Central memory CD8-positive, alpha-beta T cell (primary cell): ENCODE data around the gene PDHX.

Source experiments
- ATAC-seq: fragments of 150-1000 bp; cut with Tn5 transposase; replicated peaks from 2 replicates; pipeline ENCODE4 v1.10.0; 2022; ENCODE audit warnings: mild to moderate bottlenecking, moderate FRiP score, moderate number of reproducible peaks; ENCODE audit not compliant: poor library complexity, severe bottlenecking; ENCODE audit errors: extremely low read depth
- DNase-seq, 2 donors: peaks; one replicate each; pipeline ENCODE4 v3.0.0; 2021; ENCODE audit warnings: low spot score in 2 of 2
- H3K27ac Mint-ChIP-seq: one replicate; pipeline ENCODE4 v1.8.0; 2022; ENCODE audit warnings: low read depth, mild to moderate bottlenecking, moderate library complexity, mixed read lengths
- H3K27me3 Mint-ChIP-seq: one replicate; pipeline ENCODE4 v1.8.0; 2022; ENCODE audit warnings: mixed read lengths
- H3K36me3 Mint-ChIP-seq: one replicate; pipeline ENCODE4 v1.8.0; 2022; ENCODE audit warnings: mild to moderate bottlenecking, moderate library complexity, mixed read lengths; ENCODE audit not compliant: insufficient read depth
- H3K4me1 Mint-ChIP-seq: one replicate; pipeline ENCODE4 v1.8.0; 2022; ENCODE audit warnings: mixed read lengths
- H3K4me3 Mint-ChIP-seq: one replicate; pipeline ENCODE4 v1.8.0; 2022; ENCODE audit warnings: mild to moderate bottlenecking, moderate library complexity, mixed read lengths
- H3K9me3 Mint-ChIP-seq: one replicate; pipeline ENCODE4 v1.8.0; 2022; ENCODE audit warnings: mixed read lengths

PDHX gene

GRCh38 chr11:34915136-34916014, 1.0 kb upstream of the PDHX start:
- Mint-ChIP-seq H3K27ac (peak overlapping the region; percentile 96), H3K36me3 (peaks cover 13% of the 10 kb centered on the region), H3K27me3 (no peaks in the 10 kb centered on the region), H3K9me3 (no peaks in the 10 kb centered on the region), H3K4me3 (peak overlapping the region; percentile 92), H3K4me1 (peaks cover 54% of the 10 kb centered on the region)
- ATAC-seq (peak; percentile 15), DNase-seq (no peak)

GRCh38 chr11:34916843-34917770, 689 bp downstream of the PDHX start:
- Mint-ChIP-seq H3K27me3 (no peaks in the 10 kb centered on the region), H3K36me3 (peaks cover 13% of the 10 kb centered on the region), H3K4me1 (peaks cover 54% of the 10 kb centered on the region), H3K4me3 (peak overlapping the region; percentile 92), H3K9me3 (no peaks in the 10 kb centered on the region), H3K27ac (peak overlapping the region; percentile 96)
- DNase-seq = no peak
- ATAC-seq = peak; percentile 16

- Mint-ChIP-seq H3K4me3 (no peak overlapping the region), H3K9me3 (no peaks in the 10 kb centered on the region)
These were observed 4.7 kb downstream of the PDHX start for GRCh38 chr11:34921156-34921555.

GRCh38 chr11:34924714-34925113, 8.3 kb downstream of the PDHX start:
- Mint-ChIP-seq H3K4me3 (no peak overlapping the region), H3K27ac (peak overlapping the region; percentile 17), H3K9me3 (no peaks in the 10 kb centered on the region), H3K27me3 (no peaks in the 10 kb centered on the region), H3K36me3 (no peaks in the 10 kb centered on the region), H3K4me1 (peaks cover 12% of the 10 kb centered on the region)
- DNase-seq = no peak
- ATAC-seq = no peak

More at GRCh38 chr11:34921156-34921555, 4.7 kb downstream of the PDHX start:
- ATAC-seq = no peak
- H3K27ac Mint-ChIP-seq = no peak overlapping the region
- H3K27me3 Mint-ChIP-seq = no peaks in the 10 kb centered on the region
- H3K36me3 Mint-ChIP-seq = peaks cover 4% of the 10 kb centered on the region
- peaks cover 30% of the 10 kb centered on the region for H3K4me1 Mint-ChIP-seq
- DNase-seq = no peak

- ATAC-seq = peak; percentile 40
- Mint-ChIP-seq H3K27me3 (no peaks in the 10 kb centered on the region), H3K27ac (no peak overlapping the region), H3K4me1 (peaks cover 17% of the 10 kb centered on the region), H3K4me3 (no peak overlapping the region), H3K9me3 (no peaks in the 10 kb centered on the region), H3K36me3 (no peaks in the 10 kb centered on the region)
- DNase-seq = no peak
These were observed 9.8 kb downstream of the PDHX start for GRCh38 chr11:34926101-34926830.

- DNase-seq = no peak
- Mint-ChIP-seq H3K4me1 (peaks cover 17% of the 10 kb centered on the region), H3K27ac (no peak overlapping the region), H3K9me3 (no peaks in the 10 kb centered on the region), H3K27me3 (no peaks in the 10 kb centered on the region), H3K36me3 (no peaks in the 10 kb centered on the region), H3K4me3 (no peak overlapping the region)
- no peak for ATAC-seq
These were observed 10.4 kb downstream of the PDHX start for GRCh38 chr11:34926831-34927132.

GRCh38 chr11:34928268-34928959, 12.0 kb downstream of the PDHX start:
- peaks cover 5% of the 10 kb centered on the region for H3K36me3 Mint-ChIP-seq
- DNase-seq (no peak), ATAC-seq (no peak)
- H3K27me3 Mint-ChIP-seq = no peaks in the 10 kb centered on the region
- no peak overlapping the region for H3K4me3 Mint-ChIP-seq
- peaks cover 17% of the 10 kb centered on the region for H3K4me1 Mint-ChIP-seq
- no peaks in the 10 kb centered on the region for H3K9me3 Mint-ChIP-seq
- no peak overlapping the region for H3K27ac Mint-ChIP-seq

GRCh38 chr11:34928960-34929680, 12.7 kb downstream of the PDHX start:
- Mint-ChIP-seq H3K36me3 (peaks cover 5% of the 10 kb centered on the region), H3K27ac (no peak overlapping the region), H3K4me1 (peaks cover 17% of the 10 kb centered on the region), H3K4me3 (no peak overlapping the region), H3K9me3 (no peaks in the 10 kb centered on the region), H3K27me3 (no peaks in the 10 kb centered on the region)
- DNase-seq (no peak), ATAC-seq (no peak)

- Mint-ChIP-seq H3K27me3 (no peaks in the 10 kb centered on the region), H3K4me1 (peaks cover 17% of the 10 kb centered on the region), H3K4me3 (no peak overlapping the region), H3K36me3 (peaks cover 5% of the 10 kb centered on the region), H3K9me3 (no peaks in the 10 kb centered on the region), H3K27ac (no peak overlapping the region)
- DNase-seq (no peak), ATAC-seq (no peak)
These were observed 13.7 kb downstream of the PDHX start for GRCh38 chr11:34929794-34930763.

GRCh38 chr11:34936945-34937629, 20.7 kb downstream of the PDHX start:
- H3K4me1 Mint-ChIP-seq = peaks cover 30% of the 10 kb centered on the region

More at GRCh38 chr11:34936945-34937629, 20.7 kb downstream of the PDHX start:
- H3K36me3 Mint-ChIP-seq = peaks cover 10% of the 10 kb centered on the region
- peak overlapping the region; percentile 37 for H3K27ac Mint-ChIP-seq
- no peaks in the 10 kb centered on the region for H3K9me3 Mint-ChIP-seq
- H3K4me3 Mint-ChIP-seq = no peak overlapping the region
- ATAC-seq = peak; percentile 58
- no peaks in the 10 kb centered on the region for H3K27me3 Mint-ChIP-seq
- no peak for DNase-seq
